K562 (cell line): ENCODE measurements around the gene SCYL1. TPM values are rescaled to one million over a fixed set of nuclear protein-coding genes. Genes with fewer than 3 reads are reported as not detected.
A peak's percentile ranks its signal among the peaks of the same experiment; 100 is the strongest.

ENCODE experiments used
- ARNT ChIP-seq, 2 experiments: fragments of 450-650 bp; IDR thresholded peaks; 2 replicates each; pipeline ENCODE4 v1.6.1; 2016; ENCODE audit warnings: mild to moderate bottlenecking in 1 of 2
- ATF1 ChIP-seq, 2 experiments: fragments of 450-650 bp in 1 of 2; IDR thresholded peaks; 2 replicates each; pipeline ENCODE4 v1.6.1; 2016; ENCODE audit warnings: missing compliant biosample characterization in 1 of 2, missing genetic modification characterization in 1 of 2
- BACH1 ChIP-seq: fragments of 200-800 bp; sonication (Bioruptor generic); IDR thresholded peaks from 2 replicates; pipeline ENCODE4 v1.6.1; 2016; ENCODE audit warnings: missing genetic modification characterization, missing compliant biosample characterization
- GATAD2A ChIP-seq: fragments of 450-650 bp; IDR thresholded peaks from 2 replicates; pipeline ENCODE4 v1.6.1; 2017
- KLF6 ChIP-seq: fragments of 250-450 bp; sonication (Bioruptor Pico); IDR thresholded peaks from 2 replicates; pipeline ENCODE4 v1.4.0; 2020; ENCODE audit warnings: mild to moderate bottlenecking, moderate library complexity, borderline replicate concordance
- MCM7 ChIP-seq, 2 experiments: fragments of 450-650 bp; IDR thresholded peaks; 2 replicates each; pipeline ENCODE4 v1.6.1; 2016 to 2018
- MYBL2 ChIP-seq, 2 experiments: fragments of 450-650 bp in 1 of 2; sonication (generic) in 1 of 2; formaldehyde crosslinking in 1 of 2; IDR thresholded peaks; 2 replicates each; pipeline versions ENCODE4 v1.6.1 to v1.8.1; 2017 to 2022; ENCODE audit warnings: borderline replicate concordance in 1 of 2, inconsistent platforms in 1 of 2, low read depth in 1 of 2, mild to moderate bottlenecking in 1 of 2, missing genetic modification reagents in 1 of 2, moderate library complexity in 1 of 2
- NCOR1 ChIP-seq: fragments of 450-650 bp; IDR thresholded peaks from 2 replicates; pipeline ENCODE4 v1.6.1; 2016; ENCODE audit warnings: mild to moderate bottlenecking, moderate library complexity
- PML ChIP-seq: IDR thresholded peaks from 2 replicates; pipeline ENCODE4 v1.6.1; 2012; ENCODE audit warnings: low read length, inconsistent platforms
- RHOXF2B ChIP-seq: fragments of 250-450 bp; sonication (Bioruptor Pico); conservative IDR thresholded peaks from 2 replicates; pipeline ENCODE4 v1.5.1; 2021
- SMAD1 ChIP-seq: fragments of 150-350 bp; IDR thresholded peaks from 2 replicates; pipeline ENCODE4 v1.6.1; 2014; ENCODE audit warnings: low read length, low read depth; ENCODE audit not compliant: partially characterized antibody
- TCF7 ChIP-seq: sonication (generic); IDR thresholded peaks from 2 replicates; pipeline ENCODE4 v1.6.1; 2016; ENCODE audit warnings: antibody characterized with exemption, borderline replicate concordance
- ZNF140 ChIP-seq: fragments of 250-450 bp; sonication (Bioruptor Pico); IDR thresholded peaks from 2 replicates; pipeline ENCODE4 v1.8.0; 2021; ENCODE audit warnings: moderate library complexity, mild to moderate bottlenecking, inconsistent platforms
- ZNF232 ChIP-seq: sonication (generic); formaldehyde crosslinking; IDR thresholded peaks from 2 replicates; pipeline ENCODE4 v1.8.0; 2022; ENCODE audit warnings: mild to moderate bottlenecking, missing genetic modification reagents
- ZNF324 ChIP-seq: fragments of 250-450 bp; sonication (Bioruptor Pico); IDR thresholded peaks from 2 replicates; pipeline ENCODE4 v1.4.0; 2020; ENCODE audit warnings: mild to moderate bottlenecking
- ZNF384 ChIP-seq: IDR thresholded peaks from 2 replicates; pipeline ENCODE4 v1.6.1; 2012; ENCODE audit warnings: low read depth, low read length, improper control_type of control experiment
- polyA plus RNA-seq, 8 experiments: library from polyadenylated mRNA; depleted of rRNA in 4 of 8; stranded (reverse) in 5 of 8; unstranded in 3 of 8; fragments of >200 nt; fragmentation: Nextera tagmentation in 2 of 8; fragmentation: Illumina TruSeq in 1 of 8; extraction: Ambion mirVana in 2 of 8; extraction: Trizol in 1 of 8; gene quantifications; 2 replicates each; pipeline versions ENCODE4 v1.2.1 to v1.2.3, GENCODE V29; 2011 to 2014; ENCODE audit warnings: inconsistent platforms in 1 of 8, missing spikeins in 1 of 8
- total RNA-seq, 7 experiments: library from RNA; depleted of rRNA in 6 of 7; stranded (reverse); fragments of >200 nt in 6 of 7; fragmentation: Illumina TruSeq in 2 of 7; extraction: Trizol in 2 of 7; gene quantifications; 2 replicates each; pipeline versions ENCODE4 v1.2.1 to v1.2.3, GENCODE V29; 2011 to 2021; ENCODE audit warnings: low replicate concordance in 1 of 7
- TF ChIP-seq, protein P1 (sequence below): fragments of 450-650 bp; IDR thresholded peaks from 2 replicates; pipeline ENCODE4 v1.6.1; 2016; ENCODE audit warnings: low read depth
- TF ChIP-seq, protein P2 (sequence below): fragments of 450-650 bp; IDR thresholded peaks from 2 replicates; pipeline ENCODE4 v1.6.1; 2016
- TF ChIP-seq, protein P3 (sequence below): sonication (generic); formaldehyde crosslinking; IDR thresholded peaks from 2 replicates; pipeline ENCODE4 v1.8.1; 2022; ENCODE audit warnings: missing genetic modification reagents

The SCYL1 gene
- total and polyA plus RNA-seq, 9 of the 15 experiments (the other 6 are each of a cell fraction or from before 2014, with no cell fraction given): 1.9 to 145 (median 57.6) TPM

DNA sequence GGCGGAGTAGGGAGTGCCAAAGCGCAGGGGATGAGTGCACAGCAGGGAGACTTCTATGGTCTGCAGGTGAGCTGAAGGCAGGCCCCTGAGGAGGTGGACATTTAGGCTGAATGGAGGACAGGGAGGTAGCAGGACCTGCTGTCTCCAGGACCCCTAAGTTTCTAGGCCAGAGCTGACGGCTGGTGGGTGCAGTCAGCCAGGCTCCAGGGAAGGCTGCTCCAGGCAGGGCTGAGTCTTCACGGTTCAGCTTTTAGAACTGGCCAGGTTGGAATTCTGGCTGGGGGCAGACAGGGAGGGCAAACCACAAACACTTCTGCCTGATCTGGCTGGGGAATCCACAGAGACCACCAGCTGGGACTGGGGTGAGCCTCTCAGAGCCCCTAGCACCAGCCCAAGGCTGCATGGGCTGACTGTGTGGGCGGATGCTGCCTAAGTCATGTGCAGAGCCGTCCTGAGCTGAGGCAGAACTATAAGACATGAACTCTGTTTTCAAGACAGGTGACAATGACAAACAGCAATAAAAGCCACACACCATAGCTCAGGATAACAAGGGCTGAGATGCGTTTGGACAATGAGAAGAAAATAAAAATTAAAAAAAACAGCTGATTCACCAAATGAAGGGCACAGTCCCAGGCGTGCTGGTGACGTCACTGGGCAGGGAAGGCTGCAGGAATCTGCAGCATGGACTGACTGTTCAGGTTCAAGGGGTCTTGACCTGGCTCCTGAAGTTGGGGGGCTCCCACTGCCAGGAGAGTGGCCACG is 36.4 kb upstream of the SCYL1 start (continued):
- TF ChIP-seq MYBL2 (IDR thresholded peaks at IDR 0.05; ENCODE audit: low read depth) (no peak), MYBL2 (CRISPR knock-in tag; IDR thresholded peaks at IDR 0.05; ENCODE audit: borderline replicate concordance) (no peak), PML (no peak), MCM7 (IDR thresholded peaks at IDR 0.05) (no peak), ZNF384 (no peak), ATF1 (CRISPR knock-in tag; IDR thresholded peaks at IDR 0.05) (no peak), ATF1 (tag; IDR thresholded peaks at IDR 0.05) (peak; percentile 87), SMAD1 (no peak), ARNT (IDR thresholded peaks at IDR 0.05) (no peak), GATAD2A (no peak), BACH1 (tag) (peak; percentile 46; the same call in 1 of the 2 replicates), NCOR1 (no peak), TCF7 (no peak), ZNF324 (no peak), ZNF232 (CRISPR knock-in tag) (no peak), KLF6 (CRISPR knock-in tag) (no peak), RHOXF2B (CRISPR knock-in tag) (no peak), ZNF140 (CRISPR knock-in tag) (no peak)
- TF ChIP-seq, protein P1, sequence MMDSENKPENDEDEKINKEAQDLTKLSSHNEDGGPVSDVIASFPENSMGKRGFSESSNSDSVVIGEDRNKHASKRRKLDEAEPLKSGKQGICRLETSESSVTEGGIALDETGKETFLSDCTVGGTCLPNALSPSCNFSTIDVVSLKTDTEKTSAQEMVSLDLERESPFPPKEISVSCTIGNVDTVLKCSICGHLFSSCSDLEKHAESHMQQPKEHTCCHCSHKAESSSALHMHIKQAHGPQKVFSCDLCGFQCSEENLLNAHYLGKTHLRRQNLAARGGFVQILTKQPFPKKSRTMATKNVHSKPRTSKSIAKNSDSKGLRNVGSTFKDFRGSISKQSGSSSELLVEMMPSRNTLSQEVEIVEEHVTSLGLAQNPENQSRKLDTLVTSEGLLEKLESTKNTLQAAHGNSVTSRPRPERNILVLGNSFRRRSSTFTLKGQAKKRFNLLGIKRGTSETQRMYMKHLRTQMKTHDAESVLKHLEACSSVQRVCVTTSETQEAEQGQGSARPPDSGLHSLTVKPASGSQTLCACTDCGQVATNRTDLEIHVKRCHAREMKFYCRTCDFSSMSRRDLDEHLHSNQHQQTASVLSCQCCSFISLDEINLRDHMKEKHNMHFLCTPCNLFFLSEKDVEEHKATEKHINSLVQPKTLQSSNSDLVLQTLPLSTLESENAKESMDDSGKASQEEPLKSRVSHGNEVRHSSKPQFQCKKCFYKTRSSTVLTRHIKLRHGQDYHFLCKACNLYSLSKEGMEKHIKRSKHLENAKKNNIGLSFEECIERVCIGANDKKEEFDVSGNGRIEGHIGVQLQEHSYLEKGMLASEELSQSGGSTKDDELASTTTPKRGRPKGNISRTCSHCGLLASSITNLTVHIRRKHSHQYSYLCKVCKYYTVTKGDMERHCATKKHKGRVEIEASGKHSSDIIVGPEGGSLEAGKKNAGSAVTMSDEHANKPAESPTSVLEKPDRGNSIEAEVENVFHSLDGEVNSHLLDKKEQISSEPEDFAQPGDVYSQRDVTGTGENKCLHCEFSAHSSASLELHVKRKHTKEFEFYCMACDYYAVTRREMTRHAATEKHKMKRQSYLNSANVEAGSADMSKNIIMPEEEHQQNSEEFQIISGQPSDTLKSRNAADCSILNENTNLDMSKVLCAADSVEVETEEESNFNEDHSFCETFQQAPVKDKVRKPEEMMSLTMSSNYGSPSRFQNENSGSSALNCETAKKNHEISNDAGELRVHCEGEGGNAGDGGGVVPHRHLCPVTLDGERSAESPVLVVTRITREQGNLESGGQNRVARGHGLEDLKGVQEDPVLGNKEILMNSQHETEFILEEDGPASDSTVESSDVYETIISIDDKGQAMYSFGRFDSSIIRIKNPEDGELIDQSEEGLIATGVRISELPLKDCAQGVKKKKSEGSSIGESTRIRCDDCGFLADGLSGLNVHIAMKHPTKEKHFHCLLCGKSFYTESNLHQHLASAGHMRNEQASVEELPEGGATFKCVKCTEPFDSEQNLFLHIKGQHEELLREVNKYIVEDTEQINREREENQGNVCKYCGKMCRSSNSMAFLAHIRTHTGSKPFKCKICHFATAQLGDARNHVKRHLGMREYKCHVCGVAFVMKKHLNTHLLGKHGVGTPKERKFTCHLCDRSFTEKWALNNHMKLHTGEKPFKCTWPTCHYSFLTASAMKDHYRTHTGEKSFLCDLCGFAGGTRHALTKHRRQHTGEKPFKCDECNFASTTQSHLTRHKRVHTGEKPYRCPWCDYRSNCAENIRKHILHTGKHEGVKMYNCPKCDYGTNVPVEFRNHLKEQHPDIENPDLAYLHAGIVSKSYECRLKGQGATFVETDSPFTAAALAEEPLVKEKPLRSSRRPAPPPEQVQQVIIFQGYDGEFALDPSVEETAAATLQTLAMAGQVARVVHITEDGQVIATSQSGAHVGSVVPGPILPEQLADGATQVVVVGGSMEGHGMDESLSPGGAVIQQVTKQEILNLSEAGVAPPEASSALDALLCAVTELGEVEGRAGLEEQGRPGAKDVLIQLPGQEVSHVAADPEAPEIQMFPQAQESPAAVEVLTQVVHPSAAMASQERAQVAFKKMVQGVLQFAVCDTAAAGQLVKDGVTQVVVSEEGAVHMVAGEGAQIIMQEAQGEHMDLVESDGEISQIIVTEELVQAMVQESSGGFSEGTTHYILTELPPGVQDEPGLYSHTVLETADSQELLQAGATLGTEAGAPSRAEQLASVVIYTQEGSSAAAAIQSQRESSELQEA: no peak
- TF ChIP-seq, protein P2, sequence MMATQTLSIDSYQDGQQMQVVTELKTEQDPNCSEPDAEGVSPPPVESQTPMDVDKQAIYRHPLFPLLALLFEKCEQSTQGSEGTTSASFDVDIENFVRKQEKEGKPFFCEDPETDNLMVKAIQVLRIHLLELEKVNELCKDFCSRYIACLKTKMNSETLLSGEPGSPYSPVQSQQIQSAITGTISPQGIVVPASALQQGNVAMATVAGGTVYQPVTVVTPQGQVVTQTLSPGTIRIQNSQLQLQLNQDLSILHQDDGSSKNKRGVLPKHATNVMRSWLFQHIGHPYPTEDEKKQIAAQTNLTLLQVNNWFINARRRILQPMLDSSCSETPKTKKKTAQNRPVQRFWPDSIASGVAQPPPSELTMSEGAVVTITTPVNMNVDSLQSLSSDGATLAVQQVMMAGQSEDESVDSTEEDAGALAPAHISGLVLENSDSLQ: no peak
- TF ChIP-seq, protein P3, sequence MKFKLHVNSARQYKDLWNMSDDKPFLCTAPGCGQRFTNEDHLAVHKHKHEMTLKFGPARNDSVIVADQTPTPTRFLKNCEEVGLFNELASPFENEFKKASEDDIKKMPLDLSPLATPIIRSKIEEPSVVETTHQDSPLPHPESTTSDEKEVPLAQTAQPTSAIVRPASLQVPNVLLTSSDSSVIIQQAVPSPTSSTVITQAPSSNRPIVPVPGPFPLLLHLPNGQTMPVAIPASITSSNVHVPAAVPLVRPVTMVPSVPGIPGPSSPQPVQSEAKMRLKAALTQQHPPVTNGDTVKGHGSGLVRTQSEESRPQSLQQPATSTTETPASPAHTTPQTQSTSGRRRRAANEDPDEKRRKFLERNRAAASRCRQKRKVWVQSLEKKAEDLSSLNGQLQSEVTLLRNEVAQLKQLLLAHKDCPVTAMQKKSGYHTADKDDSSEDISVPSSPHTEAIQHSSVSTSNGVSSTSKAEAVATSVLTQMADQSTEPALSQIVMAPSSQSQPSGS (CRISPR knock-in tag): no peak
